Measurements from ENCODE around the gene GRM5. TPM values are rescaled to one million over a fixed set of nuclear protein-coding genes. Genes with fewer than 3 reads are reported as not detected.

The GRM5 gene
- total and polyA plus RNA-seq, 2 experiments from 2014 or later: 0.27 TPM; not detected in 1

- no peak for TF ChIP-seq CTCF (IDR thresholded peaks at IDR 0.05; ENCODE audit: poor library complexity)
- TF ChIP-seq EZH2phosphoT487 (IDR thresholded peaks at IDR 0.05; ENCODE audit: low read depth, severe bottlenecking, unreplicated experiment): no peak
- no peak for TF ChIP-seq EZH2 (IDR thresholded peaks at IDR 0.05; ENCODE audit: borderline replicate concordance)
Observed at GRCh38 chr11:88632163-88632562, 433.6 kb downstream of the GRM5 start.

GRCh38 chr11:88631497-88631896 is 434.3 kb downstream of the GRM5 start:
- Histone ChIP-seq H4K20me1 (ENCODE audit: insufficient read depth, poor library complexity, severe bottlenecking) (no peaks in the 10 kb centered on the region), H3K9me2 (replicated peaks; ENCODE audit: insufficient read depth) (no peaks in the 10 kb centered on the region), H3K27ac (no peak overlapping the region), H3K4me1 (ENCODE audit: insufficient read depth) (no peaks in the 10 kb centered on the region), H3K36me3 (replicated peaks; ENCODE audit: insufficient read depth, low read depth) (no peaks in the 10 kb centered on the region), H3K9me3 (ENCODE audit: low read depth) (no peaks in the 10 kb centered on the region), H3K79me2 (no peaks in the 10 kb centered on the region), H3K4me3 (no peak overlapping the region), H3K4me2 (no peak overlapping the region), H2AFZ (no peak overlapping the region), H3K27me3 (no peaks in the 10 kb centered on the region)
- DNase-seq (ENCODE audit: low spot score): peak; percentile 12
- 14% methylated on average over 1 of the region's 1 CpG for WGBS (ENCODE audit: low lambda C conversion rate, missing lambda C conversion rate)
- TF ChIP-seq CTCF (IDR thresholded peaks at IDR 0.05; ENCODE audit: poor library complexity) (no peak), EZH2phosphoT487 (IDR thresholded peaks at IDR 0.05; ENCODE audit: low read depth, severe bottlenecking, unreplicated experiment) (no peak), EZH2 (IDR thresholded peaks at IDR 0.05; ENCODE audit: borderline replicate concordance) (no peak)

More at GRCh38 chr11:88632163-88632562, 433.6 kb downstream of the GRM5 start:
- WGBS (ENCODE audit: low lambda C conversion rate, missing lambda C conversion rate): 82% methylated on average over 4 of the region's 4 CpGs
- H3K4me2 ChIP-seq: no peak overlapping the region
- no peak for DNase-seq (ENCODE audit: low spot score)
- H3K27me3 ChIP-seq: no peaks in the 10 kb centered on the region
- H3K4me3 ChIP-seq: no peak overlapping the region
- no peaks in the 10 kb centered on the region for H3K9me2 ChIP-seq (replicated peaks; ENCODE audit: insufficient read depth)
- no peaks in the 10 kb centered on the region for H3K4me1 ChIP-seq (ENCODE audit: insufficient read depth)
- H3K79me2 ChIP-seq: no peaks in the 10 kb centered on the region
- no peaks in the 10 kb centered on the region for H3K36me3 ChIP-seq (replicated peaks; ENCODE audit: insufficient read depth, low read depth)
- H3K27ac ChIP-seq: no peak overlapping the region
- no peaks in the 10 kb centered on the region for H4K20me1 ChIP-seq (ENCODE audit: insufficient read depth, poor library complexity, severe bottlenecking)
- no peak overlapping the region for H2AFZ ChIP-seq
- H3K9me3 ChIP-seq (ENCODE audit: low read depth): no peaks in the 10 kb centered on the region

- H3K79me2 ChIP-seq: no peaks in the 10 kb centered on the region
- no peaks in the 10 kb centered on the region for H3K9me3 ChIP-seq (ENCODE audit: low read depth)
- TF ChIP-seq EZH2phosphoT487 (IDR thresholded peaks at IDR 0.05; ENCODE audit: low read depth, severe bottlenecking, unreplicated experiment): no peak
- TF ChIP-seq EZH2 (IDR thresholded peaks at IDR 0.05; ENCODE audit: borderline replicate concordance): no peak
- no peak for TF ChIP-seq CTCF (IDR thresholded peaks at IDR 0.05; ENCODE audit: poor library complexity)
- no peak overlapping the region for H3K27ac ChIP-seq
- no peaks in the 10 kb centered on the region for H3K27me3 ChIP-seq
- no peaks in the 10 kb centered on the region for H3K9me2 ChIP-seq (replicated peaks; ENCODE audit: insufficient read depth)
- H3K4me1 ChIP-seq (ENCODE audit: insufficient read depth): no peaks in the 10 kb centered on the region
- WGBS (ENCODE audit: low lambda C conversion rate, missing lambda C conversion rate): 92% methylated on average over 2 of the region's 2 CpGs
- no peak for DNase-seq (ENCODE audit: low spot score)
- no peaks in the 10 kb centered on the region for H3K36me3 ChIP-seq (replicated peaks; ENCODE audit: insufficient read depth, low read depth)
- no peaks in the 10 kb centered on the region for H4K20me1 ChIP-seq (ENCODE audit: insufficient read depth, poor library complexity, severe bottlenecking)
- no peak overlapping the region for H3K4me2 ChIP-seq
- no peak overlapping the region for H2AFZ ChIP-seq
- H3K4me3 ChIP-seq: no peak overlapping the region
Observed at GRCh38 chr11:88629496-88629895, 436.3 kb downstream of the GRM5 start.

- H3K4me2 ChIP-seq: no peak overlapping the region
- H3K4me1 ChIP-seq (ENCODE audit: insufficient read depth): no peaks in the 10 kb centered on the region
- H3K27me3 ChIP-seq: no peaks in the 10 kb centered on the region
- DNase-seq (ENCODE audit: low spot score): no peak
- no peak overlapping the region for H3K27ac ChIP-seq
- no peaks in the 10 kb centered on the region for H3K9me3 ChIP-seq (ENCODE audit: low read depth)
- TF ChIP-seq EZH2phosphoT487 (IDR thresholded peaks at IDR 0.05; ENCODE audit: low read depth, severe bottlenecking, unreplicated experiment) (no peak), CTCF (IDR thresholded peaks at IDR 0.05; ENCODE audit: poor library complexity) (no peak), EZH2 (IDR thresholded peaks at IDR 0.05; ENCODE audit: borderline replicate concordance) (no peak)
- H4K20me1 ChIP-seq (ENCODE audit: insufficient read depth, poor library complexity, severe bottlenecking): no peaks in the 10 kb centered on the region
- H3K9me2 ChIP-seq (replicated peaks; ENCODE audit: insufficient read depth): no peaks in the 10 kb centered on the region
- H3K79me2 ChIP-seq: no peaks in the 10 kb centered on the region
- H3K36me3 ChIP-seq (replicated peaks; ENCODE audit: insufficient read depth, low read depth): no peaks in the 10 kb centered on the region
- 58% methylated on average over 4 of the region's 4 CpGs for WGBS (ENCODE audit: low lambda C conversion rate, missing lambda C conversion rate)
- H3K4me3 ChIP-seq: no peak overlapping the region
- no peak overlapping the region for H2AFZ ChIP-seq
Observed at GRCh38 chr11:88626216-88626615, 439.6 kb downstream of the GRM5 start.

Data from hepatocyte (in vitro differentiated cells).